Stimulated activated CD8-positive, alpha-beta memory T cell treated with anti-CD3 and anti-CD28 coated beads, Interleukin-15, amount 100 ng/mL, for 4 hours (primary cell): ENCODE measurements around the gene EBLN2.
A peak's percentile ranks its signal among the peaks of the same experiment; 100 is the strongest.
"Not testable (repeated sequence)": the region's sequence is repeated elsewhere in the genome, so short reads cannot be mapped to it uniquely, and the experiment has no call there.

Experiments
- DNase-seq, 2 donors: peaks; one replicate each; pipeline ENCODE4 v3.0.0-alpha.2; 2020; ENCODE audit warnings: low read depth in 2 of 2

Gene EBLN2

GRCh38 chr3:73060302-73060723 lies 1.1 kb upstream of the EBLN2 start:
- no peak for DNase-seq

- DNase-seq = not testable (repeated sequence)
These were observed 4.8 kb downstream of the EBLN2 start for GRCh38 chr3:73066243-73066642.

GRCh38 chr3:73068419-73068818 lies 7.0 kb downstream of the EBLN2 start:
- no peak for DNase-seq

- DNase-seq = no peak
These were observed 7.7 kb downstream of the EBLN2 start for GRCh38 chr3:73069187-73069586.

- DNase-seq = no peak
These were observed 8.5 kb downstream of the EBLN2 start for GRCh38 chr3:73069775-73070444.

GRCh38 chr3:73070675-73071575 lies 9.5 kb downstream of the EBLN2 start:
- DNase-seq = no peak

- no peak for DNase-seq
These were observed 10.5 kb downstream of the EBLN2 start for GRCh38 chr3:73071952-73072351.

- no peak for DNase-seq
These were observed 11.2 kb downstream of the EBLN2 start for GRCh38 chr3:73072634-73073033.

- no peak for DNase-seq
These were observed 11.7 kb downstream of the EBLN2 start for GRCh38 chr3:73073091-73073707.

- no peak for DNase-seq
These were observed 13.3 kb downstream of the EBLN2 start for GRCh38 chr3:73074781-73075180.

- no peak for DNase-seq
These were observed 18.9 kb downstream of the EBLN2 start for GRCh38 chr3:73080216-73080966.

- DNase-seq = no peak
These were observed 19.7 kb downstream of the EBLN2 start for GRCh38 chr3:73081140-73081539.

GRCh38 chr3:73084170-73084569 lies 22.7 kb downstream of the EBLN2 start:
- DNase-seq = no peak

- DNase-seq = peak in 1 of 2 donors; percentile 9
These were observed 24.6 kb downstream of the EBLN2 start for GRCh38 chr3:73086071-73086494.

- no peak for DNase-seq
These were observed 32.7 kb downstream of the EBLN2 start for GRCh38 chr3:73094129-73094528.

- DNase-seq = no peak
These were observed 33.5 kb downstream of the EBLN2 start for GRCh38 chr3:73094951-73095350.

GRCh38 chr3:73096169-73096568 lies 34.7 kb downstream of the EBLN2 start:
- DNase-seq = no peak

- DNase-seq = no peak
These were observed 36.6 kb downstream of the EBLN2 start for GRCh38 chr3:73098026-73098425.

GRCh38 chr3:73098873-73099272 lies 37.4 kb downstream of the EBLN2 start:
- no peak for DNase-seq

- peak; percentile 19 to 59 for DNase-seq
These were observed 39.5 kb downstream of the EBLN2 start for GRCh38 chr3:73100741-73101559.

GRCh38 chr3:73101881-73102280 lies 40.4 kb downstream of the EBLN2 start:
- no peak for DNase-seq
